Measurements from ENCODE around the gene TTC12.

Gene TTC12

DNA sequence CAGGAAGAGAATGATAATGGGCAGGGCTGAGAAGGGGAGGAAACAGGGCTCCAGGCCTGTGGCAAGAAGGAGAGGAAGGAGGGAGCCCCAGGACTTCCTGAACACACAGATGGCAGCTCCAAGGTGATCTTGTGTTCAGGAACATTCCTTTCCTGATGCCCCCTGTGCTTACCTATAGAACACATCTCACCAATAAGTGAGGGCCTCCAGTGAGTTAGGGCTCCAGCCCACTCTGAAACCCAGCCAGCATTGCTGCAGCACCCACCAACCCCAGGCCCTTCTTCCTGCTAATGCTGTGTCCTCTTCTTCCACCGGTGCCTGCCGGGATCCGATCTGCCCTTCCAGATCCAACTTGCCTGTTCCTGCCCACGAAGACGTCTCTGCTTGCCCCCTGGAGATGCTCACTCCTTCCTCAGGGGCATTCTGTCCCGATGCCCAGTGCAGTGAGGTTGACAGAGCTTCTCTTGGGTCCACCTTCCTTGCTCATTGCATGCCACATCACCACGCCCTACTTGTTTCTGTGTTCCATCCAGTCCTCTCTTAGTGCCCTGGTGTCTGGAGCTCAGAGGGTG lies 90.6 kb downstream of the TTC12 start:
- TF ChIP-seq, protein P1, sequence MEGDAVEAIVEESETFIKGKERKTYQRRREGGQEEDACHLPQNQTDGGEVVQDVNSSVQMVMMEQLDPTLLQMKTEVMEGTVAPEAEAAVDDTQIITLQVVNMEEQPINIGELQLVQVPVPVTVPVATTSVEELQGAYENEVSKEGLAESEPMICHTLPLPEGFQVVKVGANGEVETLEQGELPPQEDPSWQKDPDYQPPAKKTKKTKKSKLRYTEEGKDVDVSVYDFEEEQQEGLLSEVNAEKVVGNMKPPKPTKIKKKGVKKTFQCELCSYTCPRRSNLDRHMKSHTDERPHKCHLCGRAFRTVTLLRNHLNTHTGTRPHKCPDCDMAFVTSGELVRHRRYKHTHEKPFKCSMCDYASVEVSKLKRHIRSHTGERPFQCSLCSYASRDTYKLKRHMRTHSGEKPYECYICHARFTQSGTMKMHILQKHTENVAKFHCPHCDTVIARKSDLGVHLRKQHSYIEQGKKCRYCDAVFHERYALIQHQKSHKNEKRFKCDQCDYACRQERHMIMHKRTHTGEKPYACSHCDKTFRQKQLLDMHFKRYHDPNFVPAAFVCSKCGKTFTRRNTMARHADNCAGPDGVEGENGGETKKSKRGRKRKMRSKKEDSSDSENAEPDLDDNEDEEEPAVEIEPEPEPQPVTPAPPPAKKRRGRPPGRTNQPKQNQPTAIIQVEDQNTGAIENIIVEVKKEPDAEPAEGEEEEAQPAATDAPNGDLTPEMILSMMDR (conservative IDR thresholded peaks at IDR 0.05; ENCODE audit: low read depth, low read length) = no peak
- H3K36me3 ChIP-seq (ENCODE audit: insufficient read depth) = no peaks in the 10 kb centered on the region
- H3K4me3 ChIP-seq (IDR thresholded peaks at IDR 0.05; ENCODE audit: insufficient read depth, low read depth, low read length) = no peak overlapping the region
- no peaks in the 10 kb centered on the region for H4K20me1 ChIP-seq (ENCODE audit: insufficient read depth)
- H3K27me3 ChIP-seq (ENCODE audit: insufficient read depth, low read depth) = no peaks in the 10 kb centered on the region
- H3K4me2 ChIP-seq = no peak overlapping the region
- no peak overlapping the region for H3K9ac ChIP-seq
- no peak overlapping the region for H2AFZ ChIP-seq (ENCODE audit: low read depth)
- no peaks in the 10 kb centered on the region for H3K79me2 ChIP-seq (ENCODE audit: insufficient read depth, low read depth)
- H3K27ac ChIP-seq = no peak overlapping the region
- H3K4me1 ChIP-seq (ENCODE audit: low read depth, poor library complexity, severe bottlenecking) = no peaks in the 10 kb centered on the region

DNA sequence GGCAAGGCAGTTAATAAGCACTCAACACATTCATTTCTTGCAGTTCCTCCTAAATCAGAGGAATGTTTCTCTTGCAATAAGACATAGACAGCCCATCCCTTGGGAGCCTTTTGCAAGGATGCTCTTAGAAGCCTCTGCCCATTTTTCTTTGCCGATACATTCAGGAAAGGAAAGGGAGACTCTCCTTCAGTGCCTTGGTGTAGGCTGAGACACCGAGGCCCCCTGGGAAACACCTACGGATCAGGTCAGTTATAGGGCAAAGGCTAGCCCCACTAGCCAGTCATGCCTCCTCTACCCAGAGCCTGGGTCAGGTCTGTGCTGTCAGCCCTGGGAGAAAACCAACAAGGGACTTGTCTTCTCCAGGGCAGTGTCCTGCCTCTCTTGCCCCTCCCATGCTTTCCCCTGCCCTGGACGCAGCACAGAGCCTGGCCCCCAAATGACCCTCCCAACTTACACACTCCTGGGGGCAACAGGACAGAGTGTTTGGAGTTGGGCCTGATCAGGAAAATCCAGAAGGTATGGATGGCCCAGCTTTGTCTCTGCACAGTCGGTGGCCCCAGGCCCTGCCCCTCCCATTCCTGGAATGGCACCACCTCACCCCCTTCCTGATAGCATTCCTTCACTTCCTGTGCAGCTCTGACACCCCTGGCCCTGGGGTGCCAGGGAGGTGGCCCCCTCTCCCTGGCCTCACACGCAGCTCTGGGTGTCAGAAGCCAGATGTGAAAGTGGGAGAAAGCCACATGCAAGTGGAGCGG lies 91.5 kb downstream of the TTC12 start:
- Histone ChIP-seq H3K27ac (no peak overlapping the region), H3K9ac (no peak overlapping the region), H3K79me2 (ENCODE audit: insufficient read depth, low read depth) (no peaks in the 10 kb centered on the region), H3K4me2 (no peak overlapping the region), H2AFZ (ENCODE audit: low read depth) (no peak overlapping the region), H3K27me3 (ENCODE audit: insufficient read depth, low read depth) (no peaks in the 10 kb centered on the region), H3K36me3 (ENCODE audit: insufficient read depth) (no peaks in the 10 kb centered on the region), H3K4me1 (ENCODE audit: low read depth, poor library complexity, severe bottlenecking) (no peaks in the 10 kb centered on the region), H3K4me3 (IDR thresholded peaks at IDR 0.05; ENCODE audit: insufficient read depth, low read depth, low read length) (no peak overlapping the region), H4K20me1 (ENCODE audit: insufficient read depth) (no peaks in the 10 kb centered on the region)
- TF ChIP-seq, protein P1 (conservative IDR thresholded peaks at IDR 0.05; ENCODE audit: low read depth, low read length) = no peak

DNA sequence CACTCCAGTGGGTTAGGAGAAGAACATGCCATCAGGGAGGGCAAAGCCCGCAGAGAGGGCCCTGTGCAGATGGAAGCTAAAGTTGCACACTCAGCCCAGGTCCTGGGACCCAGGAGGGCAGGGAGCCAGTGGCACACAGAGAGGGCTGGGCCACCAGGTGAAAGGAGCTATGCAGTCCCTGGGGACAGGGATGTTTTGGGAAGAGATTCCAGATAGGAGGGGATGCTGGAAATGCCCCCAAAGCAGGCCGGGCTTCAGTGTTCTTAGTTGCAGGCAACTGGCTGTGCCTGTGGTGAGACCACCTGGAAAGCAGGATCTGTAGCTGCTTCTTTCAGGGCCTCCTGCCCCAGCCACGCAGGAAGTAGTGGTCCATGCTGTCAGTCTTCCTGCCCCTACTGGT lies 92.8 kb downstream of the TTC12 start:
- Histone ChIP-seq H3K4me1 (ENCODE audit: low read depth, poor library complexity, severe bottlenecking) (no peaks in the 10 kb centered on the region), H3K27me3 (ENCODE audit: insufficient read depth, low read depth) (no peaks in the 10 kb centered on the region), H3K9ac (no peak overlapping the region), H3K4me2 (no peak overlapping the region), H3K27ac (no peak overlapping the region), H3K36me3 (ENCODE audit: insufficient read depth) (no peaks in the 10 kb centered on the region), H2AFZ (ENCODE audit: low read depth) (no peak overlapping the region), H3K4me3 (IDR thresholded peaks at IDR 0.05; ENCODE audit: insufficient read depth, low read depth, low read length) (no peak overlapping the region), H4K20me1 (ENCODE audit: insufficient read depth) (no peaks in the 10 kb centered on the region), H3K79me2 (ENCODE audit: insufficient read depth, low read depth) (no peaks in the 10 kb centered on the region)
- TF ChIP-seq, protein P1 (conservative IDR thresholded peaks at IDR 0.05; ENCODE audit: low read depth, low read length) = no peak

DNA sequence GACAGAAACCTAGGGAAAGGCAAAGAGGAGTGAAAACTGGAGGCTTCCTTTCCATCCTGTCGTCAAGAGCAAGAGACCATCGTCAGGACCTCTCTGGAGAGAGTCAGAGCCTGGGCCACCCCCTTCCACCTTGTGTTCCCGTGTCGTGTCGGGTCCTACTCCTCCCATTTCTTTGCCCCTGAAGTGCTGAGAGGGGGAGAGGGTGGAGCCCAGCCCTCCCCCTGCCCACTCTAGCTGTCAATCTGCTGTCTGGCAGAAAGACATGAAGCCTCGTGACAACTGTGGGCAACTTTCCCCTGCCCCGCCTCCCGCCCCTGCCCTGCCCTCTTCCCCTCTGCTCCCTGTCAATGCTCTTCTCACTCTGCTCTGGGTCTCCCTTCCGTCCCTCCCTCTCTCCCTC lies 93.8 kb downstream of the TTC12 start:
- no peak overlapping the region for H3K4me3 ChIP-seq (IDR thresholded peaks at IDR 0.05; ENCODE audit: insufficient read depth, low read depth, low read length)
- H3K27ac ChIP-seq = no peak overlapping the region
- H3K4me2 ChIP-seq = no peak overlapping the region
- H3K9ac ChIP-seq = no peak overlapping the region
- H3K36me3 ChIP-seq (ENCODE audit: insufficient read depth) = no peaks in the 10 kb centered on the region
- H2AFZ ChIP-seq (ENCODE audit: low read depth) = no peak overlapping the region
- H4K20me1 ChIP-seq (ENCODE audit: insufficient read depth) = no peaks in the 10 kb centered on the region
- TF ChIP-seq, protein P1 (conservative IDR thresholded peaks at IDR 0.05; ENCODE audit: low read depth, low read length) = no peak
- no peaks in the 10 kb centered on the region for H3K27me3 ChIP-seq (ENCODE audit: insufficient read depth, low read depth)
- H3K4me1 ChIP-seq (ENCODE audit: low read depth, poor library complexity, severe bottlenecking) = no peaks in the 10 kb centered on the region
- H3K79me2 ChIP-seq (ENCODE audit: insufficient read depth, low read depth) = no peaks in the 10 kb centered on the region

All from KMS-11 (cell line).